ENCODE results near the gene HIVEP3. TPM values are rescaled to one million over a fixed set of nuclear protein-coding genes. Genes with fewer than 3 reads are reported as not detected.
A peak's percentile ranks its signal among the peaks of the same experiment; 100 is the strongest.

Gene HIVEP3
- total RNA-seq, 6 experiments from 2014 or later: 1.4 to 3.9 (median 2.2) TPM

DNA sequence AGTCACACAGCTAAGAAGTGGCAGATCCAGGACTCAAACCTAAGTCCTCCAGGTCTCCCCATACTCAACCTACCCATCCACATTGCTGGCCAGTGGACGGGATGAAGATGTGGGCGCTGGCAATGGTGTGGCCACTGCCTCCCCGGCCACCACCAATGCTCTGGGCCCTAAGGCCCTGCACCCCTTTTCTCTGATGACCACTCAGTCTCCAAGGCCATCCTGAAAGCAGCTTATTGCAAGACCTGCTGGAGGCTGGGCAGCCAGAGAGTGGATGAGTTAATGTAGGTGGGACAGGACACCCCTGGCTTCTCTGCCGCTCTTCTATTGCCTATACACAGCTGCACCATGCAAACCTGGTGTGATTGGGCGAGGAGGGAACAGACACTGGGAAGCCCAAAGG is 178.7 kb downstream of the HIVEP3 start:
- H3K4me1 ChIP-seq: peaks cover 0 to 4% (median 0%) of the 10 kb centered on the region in 4 donors
- 77% methylated on average over 2 of the region's 5 CpGs for WGBS (ENCODE audit: insufficient coverage, low coverage, low lambda C conversion rate, missing lambda C conversion rate)
- no peak overlapping the region for H3K4me3 ChIP-seq
- intact Hi-C loops (cut with DNase I): no loop called here
- no peak for TF ChIP-seq POLR2A (IDR thresholded peaks at IDR 0.05)
- TF ChIP-seq, protein P1, sequence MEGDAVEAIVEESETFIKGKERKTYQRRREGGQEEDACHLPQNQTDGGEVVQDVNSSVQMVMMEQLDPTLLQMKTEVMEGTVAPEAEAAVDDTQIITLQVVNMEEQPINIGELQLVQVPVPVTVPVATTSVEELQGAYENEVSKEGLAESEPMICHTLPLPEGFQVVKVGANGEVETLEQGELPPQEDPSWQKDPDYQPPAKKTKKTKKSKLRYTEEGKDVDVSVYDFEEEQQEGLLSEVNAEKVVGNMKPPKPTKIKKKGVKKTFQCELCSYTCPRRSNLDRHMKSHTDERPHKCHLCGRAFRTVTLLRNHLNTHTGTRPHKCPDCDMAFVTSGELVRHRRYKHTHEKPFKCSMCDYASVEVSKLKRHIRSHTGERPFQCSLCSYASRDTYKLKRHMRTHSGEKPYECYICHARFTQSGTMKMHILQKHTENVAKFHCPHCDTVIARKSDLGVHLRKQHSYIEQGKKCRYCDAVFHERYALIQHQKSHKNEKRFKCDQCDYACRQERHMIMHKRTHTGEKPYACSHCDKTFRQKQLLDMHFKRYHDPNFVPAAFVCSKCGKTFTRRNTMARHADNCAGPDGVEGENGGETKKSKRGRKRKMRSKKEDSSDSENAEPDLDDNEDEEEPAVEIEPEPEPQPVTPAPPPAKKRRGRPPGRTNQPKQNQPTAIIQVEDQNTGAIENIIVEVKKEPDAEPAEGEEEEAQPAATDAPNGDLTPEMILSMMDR (IDR thresholded peaks at IDR 0.05): no peak
- H3K36me3 ChIP-seq: no peaks in the 10 kb centered on the region
- H3K9me3 ChIP-seq: no peaks in the 10 kb centered on the region
- H3K27me3 ChIP-seq: no peaks in the 10 kb centered on the region
- no peak for DNase-seq
- H3K27ac ChIP-seq: peak overlapping the region in 1 of 3 donors; percentile 38
- no peak for ATAC-seq

DNA sequence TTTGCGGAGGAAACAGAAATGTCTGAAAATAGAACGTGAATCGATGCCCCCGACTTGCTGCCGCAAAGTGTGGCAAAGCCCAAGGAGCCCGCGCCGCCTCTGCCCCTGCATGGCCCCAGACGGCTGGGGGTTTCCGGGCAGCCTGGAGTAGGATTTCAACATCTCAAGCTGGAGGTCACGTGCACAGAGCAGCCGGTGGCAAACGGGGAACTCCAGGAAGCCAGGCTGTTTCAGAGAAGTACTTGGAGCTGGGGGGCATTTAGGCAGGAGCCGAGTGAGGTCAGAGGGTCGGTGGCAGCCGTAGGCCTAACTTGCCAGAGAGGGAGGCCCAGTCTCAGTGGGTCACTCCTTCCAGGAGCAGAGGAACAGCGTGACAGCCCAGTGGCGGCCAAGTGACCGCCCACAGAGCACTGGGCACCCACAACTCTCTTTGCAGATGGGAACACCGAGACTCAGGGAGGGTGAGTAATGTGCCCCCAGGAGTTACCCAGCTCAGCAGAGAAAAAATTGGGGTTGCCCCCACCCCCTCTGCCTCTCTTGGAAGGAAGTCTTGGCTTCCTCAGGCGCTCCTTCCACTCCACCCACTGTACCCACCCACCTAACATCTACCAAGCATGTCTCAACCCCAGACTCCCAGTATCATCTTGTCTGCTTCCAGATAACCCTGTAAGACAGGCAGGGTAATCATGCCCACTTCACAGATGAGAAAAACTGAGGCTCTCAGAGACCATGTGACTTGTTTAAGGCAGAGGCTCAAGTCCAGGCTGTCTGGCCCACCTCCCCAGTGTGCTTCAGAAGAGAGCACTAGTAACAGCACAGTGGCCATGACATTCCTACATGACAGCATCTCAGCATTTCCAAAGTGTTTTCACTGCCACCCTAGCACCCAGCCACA is 179.4 kb downstream of the HIVEP3 start:
- no peak overlapping the region for H3K4me3 ChIP-seq
- H3K4me1 ChIP-seq: peaks cover 0 to 4% (median 0%) of the 10 kb centered on the region in 4 donors
- H3K9me3 ChIP-seq: no peaks in the 10 kb centered on the region
- 38% methylated on average over 9 of the region's 21 CpGs for WGBS (ENCODE audit: insufficient coverage, low coverage, low lambda C conversion rate, missing lambda C conversion rate)
- no peak for TF ChIP-seq POLR2A (IDR thresholded peaks at IDR 0.05)
- TF ChIP-seq, protein P1 (IDR thresholded peaks at IDR 0.05): no peak
- H3K27ac ChIP-seq: peak overlapping the region in 2 of 3 donors; percentile 38 to 70
- H3K36me3 ChIP-seq: no peaks in the 10 kb centered on the region
- intact Hi-C loops (cut with DNase I): no loop called here
- ATAC-seq (peak; percentile 72 to 84 (median 78)), DNase-seq (peak; percentile 80 to 86 (median 83))
- H3K27me3 ChIP-seq: no peaks in the 10 kb centered on the region

DNA sequence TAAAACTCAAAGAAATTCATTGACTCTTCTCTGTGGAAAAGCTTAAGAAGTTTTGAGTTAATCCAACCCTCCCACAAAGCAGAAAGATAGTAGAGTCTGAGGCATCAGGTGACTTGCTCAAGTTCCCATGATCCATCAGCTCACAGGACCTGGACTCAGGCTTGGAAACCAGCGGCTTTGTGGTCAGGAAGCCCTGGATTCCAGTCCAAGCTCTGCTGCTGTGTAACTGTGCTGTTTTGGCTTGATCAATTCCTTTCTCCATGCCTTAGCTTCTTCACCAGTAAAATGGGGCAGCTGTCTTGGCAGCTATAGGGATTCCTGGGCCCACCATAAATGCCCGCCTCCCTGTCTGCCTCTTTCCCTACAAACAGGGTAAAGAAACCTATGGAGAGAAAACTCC is 180.2 kb downstream of the HIVEP3 start:
- peaks cover 0 to 4% (median 0%) of the 10 kb centered on the region in 4 donors for H3K4me1 ChIP-seq
- intact Hi-C loops (cut with DNase I): no loop called here
- no peak overlapping the region for H3K4me3 ChIP-seq
- H3K27ac ChIP-seq: peak overlapping the region in 1 of 3 donors; percentile 70
- ATAC-seq (no peak), DNase-seq (no peak)
- no peaks in the 10 kb centered on the region for H3K9me3 ChIP-seq
- 92% methylated on average over 2 of the region's 2 CpGs for WGBS (ENCODE audit: insufficient coverage, low coverage, low lambda C conversion rate, missing lambda C conversion rate)
- TF ChIP-seq, protein P1 (IDR thresholded peaks at IDR 0.05): no peak
- no peak for TF ChIP-seq POLR2A (IDR thresholded peaks at IDR 0.05)
- no peaks in the 10 kb centered on the region for H3K27me3 ChIP-seq
- H3K36me3 ChIP-seq: no peaks in the 10 kb centered on the region

DNA sequence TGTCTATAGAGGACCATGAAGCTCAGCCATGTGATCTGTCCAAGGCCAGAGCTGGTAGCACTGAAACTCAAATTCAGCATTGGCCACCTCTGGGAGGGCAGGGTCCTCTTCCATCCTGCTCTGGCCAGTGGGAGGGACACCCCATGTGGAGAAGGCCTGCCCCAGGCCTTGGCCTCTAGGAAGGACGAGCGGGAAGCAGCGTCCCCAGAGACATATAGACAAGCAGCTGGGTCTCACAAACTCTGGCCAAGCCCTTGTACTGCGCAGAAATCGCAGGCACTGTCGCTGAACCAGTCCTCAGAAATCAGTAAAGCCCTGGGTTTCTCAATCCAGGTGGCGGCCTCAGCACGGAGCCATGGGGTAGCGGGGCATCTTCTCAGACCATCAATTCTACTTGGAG is 180.7 kb downstream of the HIVEP3 start:
- Histone ChIP-seq H3K27me3 (no peaks in the 10 kb centered on the region), H3K27ac (no peak overlapping the region), H3K4me3 (no peak overlapping the region), H3K4me1 (peaks cover 0 to 4% (median 0%) of the 10 kb centered on the region in 4 donors), H3K9me3 (no peaks in the 10 kb centered on the region), H3K36me3 (no peaks in the 10 kb centered on the region)
- no CpG with 5 or more reads among the region's 9 CpGs for WGBS (ENCODE audit: insufficient coverage, low coverage, low lambda C conversion rate, missing lambda C conversion rate)
- ATAC-seq: no peak
- intact Hi-C loops (cut with DNase I): no loop called here
- DNase-seq: no peak
- TF ChIP-seq POLR2A (IDR thresholded peaks at IDR 0.05): no peak
- TF ChIP-seq, protein P1 (IDR thresholded peaks at IDR 0.05): no peak

All from right lobe of liver (tissue), 6 donors.